Measurements from ENCODE around the gene SNX10.

- TF ChIP-seq BCL11A (IDR thresholded peaks at IDR 0.05; ENCODE audit: low read depth in 2 of 2, low read length in 2 of 2) (no peak), ATF2 (IDR thresholded peaks at IDR 0.05; ENCODE audit: low read length) (no peak), HDAC2 (IDR thresholded peaks at IDR 0.05; ENCODE audit: borderline replicate concordance in 1 of 2, low read depth in 2 of 2, low read length in 2 of 2) (no peak), CTCF (IDR thresholded peaks at IDR 0.05; ENCODE audit: control extremely low read depth in 1 of 3, insufficient read depth in 1 of 3, low read depth in 1 of 3, low read length in 3 of 3) (no peak), TAF1 (IDR thresholded peaks at IDR 0.05; ENCODE audit: low read depth, low read length) (no peak), POLR2A (IDR thresholded peaks at IDR 0.05; ENCODE audit: control extremely low read depth in 1 of 2, low read depth in 2 of 2, low read length in 2 of 2) (no peak), KDM1A (IDR thresholded peaks at IDR 0.05; ENCODE audit: borderline replicate concordance, low read length) (no peak)
These were observed 131.1 kb downstream of the SNX10 start for GRCh38 chr7:26422761-26423160.

Data from H1 (cell line).